Activated CD8-positive, alpha-beta T cell treated with anti-CD3 and anti-CD28 coated beads for 36 hours (primary cell): ENCODE measurements around the gene PVALB. TPM values are rescaled to one million over a fixed set of nuclear protein-coding genes. Genes with fewer than 3 reads are reported as not detected.

Experiments
- ATAC-seq: fragments of 200-7000 bp; cut with Tn5 transposase; one replicate; pipeline ENCODE4 v1.10.0; 2021; ENCODE audit warnings: mild to moderate bottlenecking, moderate library complexity
- CTCF ChIA-PET: fragments of 350-600 bp; sonication (Branson Sonifier 250); formaldehyde crosslinking; loops from one replicate; lab custom pipeline; 2021; ENCODE audit warnings: antibody characterized with exemption; lab: Charles Lee
- POLR2A ChIA-PET: fragments of 350-600 bp; sonication (Branson Sonifier 250); formaldehyde crosslinking; loops from one replicate; lab custom pipeline; 2021; ENCODE audit warnings: antibody characterized with exemption; lab: Charles Lee
- DNase-seq: peaks from one replicate; pipeline ENCODE4 v3.0.0-alpha.2; 2020
- H3K27ac Mint-ChIP-seq: one replicate; pipeline ENCODE4 v1.8.0; 2021; ENCODE audit warnings: mild to moderate bottlenecking, mixed read lengths
- H3K27me3 Mint-ChIP-seq: one replicate; pipeline ENCODE4 v1.8.0; 2021; ENCODE audit warnings: mixed read lengths
- H3K36me3 Mint-ChIP-seq: one replicate; pipeline ENCODE4 v1.8.0; 2021; ENCODE audit warnings: low read depth, mixed read lengths
- H3K4me1 Mint-ChIP-seq: one replicate; pipeline ENCODE4 v1.8.0; 2021; ENCODE audit warnings: low read depth, mixed read lengths
- H3K4me3 Mint-ChIP-seq: one replicate; pipeline ENCODE4 v1.8.0; 2021; ENCODE audit warnings: mild to moderate bottlenecking, moderate library complexity, mixed read lengths
- H3K9me3 Mint-ChIP-seq: one replicate; pipeline ENCODE4 v1.8.0; 2021; ENCODE audit warnings: mixed read lengths
- CTCF ChIP-seq: fragments of 200-600 bp; IDR thresholded peaks from one replicate; pipeline ENCODE4 v1.8.0; 2022; ENCODE audit warnings: antibody characterized with exemption, mild to moderate bottlenecking
- intact Hi-C: fragments of 100-400 bp; cut with micrococcal nuclease; formaldehyde crosslinking; loops from one replicate; pipeline ENCODE4 v1.10.0; 2022
- total RNA-seq, 2 experiments: library from RNA; stranded (reverse); gene quantifications; one replicate each; pipeline ENCODE4 v1.2.3, GENCODE V29; 2021

The PVALB gene
- total RNA-seq, 2 experiments from 2014 or later, result not detected

GRCh38 chr22:36803358-36803757 is 13.5 kb downstream of the PVALB start:
- ATAC-seq (no peak), DNase-seq (no peak)
- H3K36me3 Mint-ChIP-seq, result no peaks in the 10 kb centered on the region
- CTCF ChIA-PET, result interaction anchor here (1.2 to 1.3 kb wide), 2 partner anchors 50 to 53 kb away, joined by 3 to 6 read pairs; no protein-coding TSS in a partner anchor
- H3K27me3 Mint-ChIP-seq, result peaks cover 2% of the 10 kb centered on the region
- H3K4me1 Mint-ChIP-seq, result peaks cover 9% of the 10 kb centered on the region
- no peak overlapping the region for H3K4me3 Mint-ChIP-seq
- TF ChIP-seq CTCF, result no peak
- H3K27ac Mint-ChIP-seq, result no peak overlapping the region
- intact Hi-C loops, result no loop called here
- POLR2A ChIA-PET, result interaction anchor here (1.0 kb wide), 2 partner anchors 15 to 64 kb away, joined by 3 read pairs; no protein-coding TSS in a partner anchor
- H3K9me3 Mint-ChIP-seq, result no peaks in the 10 kb centered on the region

- Mint-ChIP-seq H3K9me3 (no peaks in the 10 kb centered on the region), H3K27me3 (peaks cover 2% of the 10 kb centered on the region), H3K27ac (no peak overlapping the region), H3K36me3 (no peaks in the 10 kb centered on the region), H3K4me3 (no peak overlapping the region), H3K4me1 (no peaks in the 10 kb centered on the region)
- CTCF ChIA-PET, result no interaction called here
- TF ChIP-seq CTCF, result no peak
- intact Hi-C loops, result no loop called here
- ATAC-seq, result no peak
- DNase-seq, result no peak
- POLR2A ChIA-PET, result no interaction called here
Measured at GRCh38 chr22:36798674-36799066, 18.2 kb downstream of the PVALB start.

GRCh38 chr22:36797911-36798673 is 18.7 kb downstream of the PVALB start:
- DNase-seq (no peak), ATAC-seq (no peak)
- intact Hi-C loops, result no loop called here
- peaks cover under 1% of the 10 kb centered on the region for H3K27me3 Mint-ChIP-seq
- H3K4me3 Mint-ChIP-seq, result no peak overlapping the region
- H3K9me3 Mint-ChIP-seq, result no peaks in the 10 kb centered on the region
- H3K27ac Mint-ChIP-seq, result no peak overlapping the region
- ChIA-PET CTCF (interaction anchor here (1.3 kb wide), 1 partner anchor 58 kb away, joined by 4 read pairs; no protein-coding TSS in a partner anchor), POLR2A (no interaction called here)
- H3K36me3 Mint-ChIP-seq, result no peaks in the 10 kb centered on the region
- TF ChIP-seq CTCF, result no peak
- H3K4me1 Mint-ChIP-seq, result no peaks in the 10 kb centered on the region

- H3K9me3 Mint-ChIP-seq, result no peaks in the 10 kb centered on the region
- DNase-seq (no peak), ATAC-seq (no peak)
- intact Hi-C loops, result no loop called here
- H3K4me3 Mint-ChIP-seq, result no peak overlapping the region
- no peak for TF ChIP-seq CTCF
- POLR2A ChIA-PET, result interaction anchor here (1.4 kb wide), 1 partner anchor 29 kb away, joined by 3 read pairs; no protein-coding TSS in a partner anchor
- H3K4me1 Mint-ChIP-seq, result no peaks in the 10 kb centered on the region
- H3K27ac Mint-ChIP-seq, result no peak overlapping the region
- no peaks in the 10 kb centered on the region for H3K27me3 Mint-ChIP-seq
- CTCF ChIA-PET, result interaction anchor here (1.3 kb wide), 1 partner anchor 59 kb away, joined by 4 read pairs; no protein-coding TSS in a partner anchor
- H3K36me3 Mint-ChIP-seq, result no peaks in the 10 kb centered on the region
Measured at GRCh38 chr22:36797374-36797773, 19.5 kb downstream of the PVALB start.

- H3K9me3 Mint-ChIP-seq, result no peaks in the 10 kb centered on the region
- DNase-seq, result no peak
- intact Hi-C loops, result no loop called here
- no peak for TF ChIP-seq CTCF
- H3K27ac Mint-ChIP-seq, result no peak overlapping the region
- H3K27me3 Mint-ChIP-seq, result no peaks in the 10 kb centered on the region
- no peaks in the 10 kb centered on the region for H3K36me3 Mint-ChIP-seq
- H3K4me1 Mint-ChIP-seq, result no peaks in the 10 kb centered on the region
- no peak overlapping the region for H3K4me3 Mint-ChIP-seq
- ChIA-PET POLR2A (interaction anchor here (1.4 kb wide), 1 partner anchor 30 kb away, joined by 3 read pairs; no protein-coding TSS in a partner anchor), CTCF (no interaction called here)
- no peak for ATAC-seq
Measured at GRCh38 chr22:36796552-36797175, 20.2 kb downstream of the PVALB start.
